ENCODE data around the gene ADARB2. TPM values are rescaled to one million over a fixed set of nuclear protein-coding genes. Genes with fewer than 3 reads are reported as not detected.
A peak's percentile ranks its signal among the peaks of the same experiment; 100 is the strongest.

The ADARB2 gene
- total RNA-seq, 4 donors from 2014 or later, result 2.0 to 9.9 (median 5.1) TPM

- no peaks in the 10 kb centered on the region for H3K36me3 ChIP-seq
- no peaks in the 10 kb centered on the region for H3K9me3 ChIP-seq
- H3K4me1 ChIP-seq, result peaks cover 0 to 15% (median 0%) of the 10 kb centered on the region in 4 donors
- H3K27ac ChIP-seq, result no peak overlapping the region
- DNase-seq, result no peak
- no peak overlapping the region for H3K4me3 ChIP-seq
- H3K27me3 ChIP-seq, result no peaks in the 10 kb centered on the region
- TF ChIP-seq, protein P1, sequence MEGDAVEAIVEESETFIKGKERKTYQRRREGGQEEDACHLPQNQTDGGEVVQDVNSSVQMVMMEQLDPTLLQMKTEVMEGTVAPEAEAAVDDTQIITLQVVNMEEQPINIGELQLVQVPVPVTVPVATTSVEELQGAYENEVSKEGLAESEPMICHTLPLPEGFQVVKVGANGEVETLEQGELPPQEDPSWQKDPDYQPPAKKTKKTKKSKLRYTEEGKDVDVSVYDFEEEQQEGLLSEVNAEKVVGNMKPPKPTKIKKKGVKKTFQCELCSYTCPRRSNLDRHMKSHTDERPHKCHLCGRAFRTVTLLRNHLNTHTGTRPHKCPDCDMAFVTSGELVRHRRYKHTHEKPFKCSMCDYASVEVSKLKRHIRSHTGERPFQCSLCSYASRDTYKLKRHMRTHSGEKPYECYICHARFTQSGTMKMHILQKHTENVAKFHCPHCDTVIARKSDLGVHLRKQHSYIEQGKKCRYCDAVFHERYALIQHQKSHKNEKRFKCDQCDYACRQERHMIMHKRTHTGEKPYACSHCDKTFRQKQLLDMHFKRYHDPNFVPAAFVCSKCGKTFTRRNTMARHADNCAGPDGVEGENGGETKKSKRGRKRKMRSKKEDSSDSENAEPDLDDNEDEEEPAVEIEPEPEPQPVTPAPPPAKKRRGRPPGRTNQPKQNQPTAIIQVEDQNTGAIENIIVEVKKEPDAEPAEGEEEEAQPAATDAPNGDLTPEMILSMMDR (IDR thresholded peaks at IDR 0.05), result no peak
Observed at GRCh38 chr10:1193561-1193960, 543.8 kb downstream of the ADARB2 start.

- no peaks in the 10 kb centered on the region for H3K4me1 ChIP-seq
- no peaks in the 10 kb centered on the region for H3K9me3 ChIP-seq
- H3K27ac ChIP-seq, result no peak overlapping the region
- H3K27me3 ChIP-seq, result no peaks in the 10 kb centered on the region
- no peak for DNase-seq
- no peaks in the 10 kb centered on the region for H3K36me3 ChIP-seq
- TF ChIP-seq POLR2A (IDR thresholded peaks at IDR 0.05), result no peak
- TF ChIP-seq, protein P1 (IDR thresholded peaks at IDR 0.05), result no peak
- no peak overlapping the region for H3K4me3 ChIP-seq
Observed at GRCh38 chr10:1191752-1192151, 545.6 kb downstream of the ADARB2 start.

GRCh38 chr10:1190791-1191490, 546.4 kb downstream of the ADARB2 start:
- TF ChIP-seq POLR2A (IDR thresholded peaks at IDR 0.05), result no peak
- TF ChIP-seq, protein P1 (IDR thresholded peaks at IDR 0.05), result no peak
- peak in 1 of 3 donors; percentile 36 for DNase-seq
- H3K27me3 ChIP-seq, result no peaks in the 10 kb centered on the region
- H3K36me3 ChIP-seq, result no peaks in the 10 kb centered on the region
- H3K4me1 ChIP-seq, result no peaks in the 10 kb centered on the region
- H3K4me3 ChIP-seq, result no peak overlapping the region
- no peak overlapping the region for H3K27ac ChIP-seq
- H3K9me3 ChIP-seq, result no peaks in the 10 kb centered on the region

- Histone ChIP-seq H3K4me1 (no peaks in the 10 kb centered on the region), H3K9me3 (no peaks in the 10 kb centered on the region), H3K27me3 (no peaks in the 10 kb centered on the region), H3K4me3 (no peak overlapping the region), H3K36me3 (no peaks in the 10 kb centered on the region), H3K27ac (no peak overlapping the region)
- peak in 2 of 3 donors; percentile 19 to 23 for DNase-seq
- TF ChIP-seq POLR2A (IDR thresholded peaks at IDR 0.05), result no peak
- TF ChIP-seq, protein P1 (IDR thresholded peaks at IDR 0.05), result no peak
Observed at GRCh38 chr10:1190052-1190395, 547.3 kb downstream of the ADARB2 start.

GRCh38 chr10:1189166-1190051, 547.9 kb downstream of the ADARB2 start:
- H3K36me3 ChIP-seq, result no peaks in the 10 kb centered on the region

More at GRCh38 chr10:1189166-1190051, 547.9 kb downstream of the ADARB2 start:
- peak in 2 of 3 donors; percentile 19 to 27 for DNase-seq
- Histone ChIP-seq H3K9me3 (no peaks in the 10 kb centered on the region), H3K4me3 (no peak overlapping the region), H3K27me3 (no peaks in the 10 kb centered on the region), H3K4me1 (no peaks in the 10 kb centered on the region), H3K27ac (no peak overlapping the region)
- TF ChIP-seq, protein P1 (IDR thresholded peaks at IDR 0.05), result no peak
- no peak for TF ChIP-seq POLR2A (IDR thresholded peaks at IDR 0.05)

Data from Peyer's patch (tissue), 4 donors.